Heart left ventricle (tissue), 13 donors: ENCODE results near the gene KCTD11.

Experiments
- CTCF ChIP-seq, 12 donors: fragments of 200-600 bp; sonication (generic) in 4 of 12; IDR thresholded peaks; one replicate each; pipeline versions ENCODE4 v1.5.0 to v1.8.0; 2018 to 2022; ENCODE audit warnings: antibody characterized with exemption in 12 of 12, mild to moderate bottlenecking in 5 of 12
- POLR2A ChIP-seq, 2 donors: fragments of 450-650 bp; IDR thresholded peaks; one replicate each; pipeline ENCODE4 v1.6.1; 2017; ENCODE audit warnings: antibody characterized with exemption in 2 of 2, mild to moderate bottlenecking in 2 of 2, moderate library complexity in 2 of 2
- donor health status: ischemic (EF 13 %, LVEDD 7.1; RV severe dilation, severe dysfunction).
- donor health status: DM: no; HTN: yes; CAD: no.
- donor health status: DM: no; HTN: no; CAD: no.
- donor health status: ischemic (EF 25% LVEDD 6.9; RV normal size, moderate dysfunction).
- donor health status: ischemic (EF 25% LVEDD 5.7; RV mildly dilated, moderate dysfunction).
- donor health status: ischemic (EF 35%, LVEDD 5.7; RV mildly dilated, moderate dysfunction).
- donor health status: nonischemic (EF 11% LVEDD 7.7; RV severe dilation, severe dysfunction).
- donor health status: DM: yes; HTN: yes; CAD: no.
- donor health status: PGD.
- donor health status: ischemic (EF 29% LVEDD 5.4; RV normal size, mild dysfunction).
- donor health status: nonischemic (EF 23%, LVEDD 6.1; RV moderate dilation, normal function).

GRCh38 chr17:7352910-7353635 is 1.1 kb downstream of the KCTD11 start:
- TF ChIP-seq CTCF (IDR thresholded peaks at IDR 0.05) (no peak), POLR2A (IDR thresholded peaks at IDR 0.05) (no peak)
